Caco-2 (cell line): ENCODE results near the gene STRIP1. TPM values are rescaled to one million over a fixed set of nuclear protein-coding genes. Genes with fewer than 3 reads are reported as not detected.

Experiments
- BruUV-seq: library from RNA; stranded (reverse); fragments of 400-500 nt; replicated peaks from 2 replicates; lab custom pipeline; 2021; lab: Mats Ljungman, UMichigan
- CTCF ChIA-PET: fragments of 300-600 bp; sonication (Branson Sonifier 250); formaldehyde crosslinking; loops from one replicate; lab custom pipeline; 2022; ENCODE audit warnings: antibody characterized with exemption; lab: Charles Lee
- POLR2A ChIA-PET: fragments of 300-600 bp; sonication (Branson Sonifier 250); formaldehyde crosslinking; loops from one replicate; lab custom pipeline; 2022; ENCODE audit warnings: antibody characterized with exemption; lab: Charles Lee
- DNase-seq, 2 experiments: peaks; one replicate each; pipeline versions ENCODE4 v3.0.0 to v3.0.0-alpha.2; 2020 to 2022
- H3K27me3 ChIP-seq: replicated peaks from 2 replicates; pipeline ENCODE4 v1.6.0; 2011; ENCODE audit warnings: low read length; ENCODE audit not compliant: control insufficient read depth, insufficient read depth
- H3K36me3 ChIP-seq: 2 replicates; pipeline ENCODE4 v1.5.1; 2011; ENCODE audit warnings: low read length; ENCODE audit not compliant: control insufficient read depth, insufficient read depth
- H3K4me1 ChIP-seq: fragments of 250-450 bp; sonication (Bioruptor Pico); 2 replicates; pipeline ENCODE4 v1.5.1; 2020; ENCODE audit warnings: mild to moderate bottlenecking
- H3K4me3 ChIP-seq: 2 replicates; pipeline ENCODE4 v1.5.1; 2011; ENCODE audit warnings: low read depth, mild to moderate bottlenecking, control low read depth, low read length
- H3K9me3 ChIP-seq: fragments of 250-450 bp; sonication (Bioruptor Pico); 2 replicates; pipeline ENCODE4 v1.5.1; 2020; ENCODE audit warnings: mild to moderate bottlenecking, moderate library complexity
- H3K27ac Mint-ChIP-seq: one replicate; pipeline ENCODE4 v1.8.0; 2022; ENCODE audit warnings: mixed read lengths; ENCODE audit not compliant: unreplicated experiment
- H3K27me3 Mint-ChIP-seq: one replicate; pipeline ENCODE4 v1.8.0; 2022; ENCODE audit warnings: mixed read lengths; ENCODE audit not compliant: insufficient read depth, unreplicated experiment
- H3K36me3 Mint-ChIP-seq: one replicate; pipeline ENCODE4 v1.8.0; 2022; ENCODE audit warnings: mild to moderate bottlenecking, mixed read lengths; ENCODE audit not compliant: insufficient read depth, unreplicated experiment
- H3K4me1 Mint-ChIP-seq: one replicate; pipeline ENCODE4 v1.8.0; 2022; ENCODE audit warnings: low read depth, mixed read lengths; ENCODE audit not compliant: unreplicated experiment
- H3K4me3 Mint-ChIP-seq: one replicate; pipeline ENCODE4 v1.8.0; 2022; ENCODE audit warnings: mild to moderate bottlenecking, moderate library complexity, mixed read lengths; ENCODE audit not compliant: unreplicated experiment
- H3K9me3 Mint-ChIP-seq: one replicate; pipeline ENCODE4 v1.8.0; 2022; ENCODE audit warnings: mixed read lengths; ENCODE audit not compliant: unreplicated experiment
- intact Hi-C: fragments of 100-400 bp; cut with micrococcal nuclease; formaldehyde crosslinking; loops from one replicate; pipeline ENCODE4 v1.10.0; 2022; ENCODE audit not compliant: unreplicated experiment
- total RNA-seq: library from RNA; stranded (reverse); gene quantifications from 2 replicates; pipeline ENCODE4 v1.2.3, GENCODE V29; 2022
- TF ChIP-seq, protein P1 (sequence below), 2 experiments: fragments of 200-600 bp in 1 of 2; IDR thresholded peaks; 1 replicate in 1 of 2; 2 replicates in 1 of 2; pipeline versions ENCODE4 v1.5.1 to v1.8.0; 2011 to 2022; ENCODE audit warnings: antibody characterized with exemption in 1 of 2, control low read depth in 1 of 2, inconsistent platforms in 1 of 2, low read depth in 1 of 2, low read length in 1 of 2, mild to moderate bottlenecking in 1 of 2, moderate library complexity in 1 of 2; ENCODE audit not compliant: insufficient read depth in 1 of 2, severe bottlenecking in 1 of 2, unreplicated experiment in 1 of 2

Gene STRIP1
- total RNA-seq, 1 experiment from 2014 or later, result 36.1 TPM

DNA sequence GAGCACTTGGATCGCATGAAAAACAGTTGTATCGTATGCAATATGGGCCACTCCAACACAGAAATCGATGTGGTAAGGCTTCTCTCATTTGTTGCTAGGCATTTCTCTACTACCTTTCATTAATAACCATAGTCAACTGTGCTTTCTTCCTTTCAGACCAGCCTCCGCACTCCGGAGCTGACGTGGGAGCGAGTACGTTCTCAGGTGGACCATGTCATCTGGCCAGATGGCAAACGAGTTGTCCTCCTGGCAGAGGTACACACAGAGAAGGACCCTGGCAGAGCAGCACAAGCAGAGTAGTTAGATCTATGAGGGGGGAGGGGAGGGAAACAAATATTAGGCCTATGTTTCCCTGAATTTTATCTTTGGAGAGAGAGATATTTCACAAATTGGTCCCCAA is 16.0 kb upstream of the STRIP1 start:
- H3K4me1 ChIP-seq, result no peaks in the 10 kb centered on the region
- DNase-seq, result no peak
- TF ChIP-seq, protein P1, sequence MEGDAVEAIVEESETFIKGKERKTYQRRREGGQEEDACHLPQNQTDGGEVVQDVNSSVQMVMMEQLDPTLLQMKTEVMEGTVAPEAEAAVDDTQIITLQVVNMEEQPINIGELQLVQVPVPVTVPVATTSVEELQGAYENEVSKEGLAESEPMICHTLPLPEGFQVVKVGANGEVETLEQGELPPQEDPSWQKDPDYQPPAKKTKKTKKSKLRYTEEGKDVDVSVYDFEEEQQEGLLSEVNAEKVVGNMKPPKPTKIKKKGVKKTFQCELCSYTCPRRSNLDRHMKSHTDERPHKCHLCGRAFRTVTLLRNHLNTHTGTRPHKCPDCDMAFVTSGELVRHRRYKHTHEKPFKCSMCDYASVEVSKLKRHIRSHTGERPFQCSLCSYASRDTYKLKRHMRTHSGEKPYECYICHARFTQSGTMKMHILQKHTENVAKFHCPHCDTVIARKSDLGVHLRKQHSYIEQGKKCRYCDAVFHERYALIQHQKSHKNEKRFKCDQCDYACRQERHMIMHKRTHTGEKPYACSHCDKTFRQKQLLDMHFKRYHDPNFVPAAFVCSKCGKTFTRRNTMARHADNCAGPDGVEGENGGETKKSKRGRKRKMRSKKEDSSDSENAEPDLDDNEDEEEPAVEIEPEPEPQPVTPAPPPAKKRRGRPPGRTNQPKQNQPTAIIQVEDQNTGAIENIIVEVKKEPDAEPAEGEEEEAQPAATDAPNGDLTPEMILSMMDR (IDR thresholded peaks at IDR 0.05; ENCODE audit: insufficient read depth in 1 of 2, low read depth in 1 of 2, low read length in 1 of 2, severe bottlenecking in 1 of 2, unreplicated experiment in 1 of 2), result no peak
- Mint-ChIP-seq H3K4me1 (no peaks in the 10 kb centered on the region), H3K27me3 (no peaks in the 10 kb centered on the region), H3K9me3 (no peaks in the 10 kb centered on the region), H3K4me3 (no peak overlapping the region), H3K36me3 (peaks cover 76% of the 10 kb centered on the region), H3K27ac (no peak overlapping the region)
- no peaks in the 10 kb centered on the region for H3K9me3 ChIP-seq
- intact Hi-C loops, result no loop called here
- no peaks in the 10 kb centered on the region; the same call in 1 of the 2 replicates for H3K36me3 ChIP-seq
- POLR2A ChIA-PET, result no interaction called here
- no peaks in the 10 kb centered on the region for H3K27me3 ChIP-seq
- H3K4me3 ChIP-seq, result no peak overlapping the region
- BruUV-seq, result no TSS peak
- CTCF ChIA-PET, result no interaction called here

DNA sequence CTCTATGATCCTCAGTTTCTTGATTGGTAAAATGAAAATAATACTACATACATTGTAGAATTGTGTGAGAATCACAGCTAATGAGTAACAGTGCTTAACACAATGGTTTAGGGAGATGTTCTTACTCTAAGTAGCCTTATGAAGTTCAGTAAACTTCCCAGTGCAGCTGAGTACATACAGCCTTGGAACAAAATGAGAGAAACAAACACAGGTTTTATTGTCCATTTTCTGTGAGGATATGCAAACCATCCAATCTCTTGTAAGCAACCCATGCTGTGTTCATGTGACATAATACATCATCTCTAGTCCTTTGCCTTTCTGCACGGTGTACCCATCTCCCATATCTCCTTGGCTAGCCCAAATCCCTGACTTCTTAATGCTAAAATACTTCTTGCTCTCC is 14.7 kb upstream of the STRIP1 start:
- intact Hi-C loops, result no loop called here
- Mint-ChIP-seq H3K27ac (no peak overlapping the region), H3K9me3 (no peaks in the 10 kb centered on the region), H3K4me1 (no peaks in the 10 kb centered on the region), H3K27me3 (no peaks in the 10 kb centered on the region), H3K4me3 (no peak overlapping the region), H3K36me3 (peaks cover 71% of the 10 kb centered on the region)
- H3K4me3 ChIP-seq, result no peak overlapping the region
- no peaks in the 10 kb centered on the region for H3K4me1 ChIP-seq
- TF ChIP-seq, protein P1 (IDR thresholded peaks at IDR 0.05; ENCODE audit: insufficient read depth in 1 of 2, low read depth in 1 of 2, low read length in 1 of 2, severe bottlenecking in 1 of 2, unreplicated experiment in 1 of 2), result no peak
- no peaks in the 10 kb centered on the region for H3K9me3 ChIP-seq
- BruUV-seq, result no TSS peak
- ChIA-PET CTCF (no interaction called here), POLR2A (no interaction called here)
- no peaks in the 10 kb centered on the region; the same call in 1 of the 2 replicates for H3K36me3 ChIP-seq
- no peak for DNase-seq
- no peaks in the 10 kb centered on the region for H3K27me3 ChIP-seq

DNA sequence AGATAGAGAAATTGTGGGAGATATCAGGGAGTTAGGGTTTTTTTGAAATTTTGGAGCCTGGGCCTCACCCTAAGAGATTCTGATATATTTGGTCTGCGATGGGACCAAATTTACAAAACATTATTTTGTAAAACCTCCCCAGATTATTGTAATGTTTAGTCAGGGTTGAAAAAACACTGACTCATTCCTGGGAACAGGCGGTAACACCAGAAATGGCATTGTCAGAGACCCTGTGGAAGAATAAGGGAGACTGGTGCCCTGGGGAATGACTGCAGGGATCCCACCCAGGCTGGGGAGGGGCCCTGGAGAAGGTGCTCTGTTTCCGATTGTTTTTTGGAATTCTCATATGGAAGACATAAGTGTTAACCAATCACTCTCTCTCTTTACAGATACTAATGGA is 13.1 kb upstream of the STRIP1 start:
- no peak for DNase-seq
- no peaks in the 10 kb centered on the region for H3K4me1 Mint-ChIP-seq
- H3K36me3 ChIP-seq, result no peaks in the 10 kb centered on the region; the same call in 1 of the 2 replicates
- H3K27me3 ChIP-seq, result no peaks in the 10 kb centered on the region
- H3K4me3 Mint-ChIP-seq, result no peak overlapping the region
- CTCF ChIA-PET, result no interaction called here
- H3K4me3 ChIP-seq, result no peak overlapping the region
- no peaks in the 10 kb centered on the region for H3K9me3 ChIP-seq
- TF ChIP-seq, protein P1 (IDR thresholded peaks at IDR 0.05; ENCODE audit: insufficient read depth in 1 of 2, low read depth in 1 of 2, low read length in 1 of 2, severe bottlenecking in 1 of 2, unreplicated experiment in 1 of 2), result no peak
- intact Hi-C loops, result no loop called here
- H3K4me1 ChIP-seq, result no peaks in the 10 kb centered on the region
- no peak overlapping the region for H3K27ac Mint-ChIP-seq
- POLR2A ChIA-PET, result no interaction called here
- no TSS peak for BruUV-seq
- H3K36me3 Mint-ChIP-seq, result peaks cover 57% of the 10 kb centered on the region
- no peaks in the 10 kb centered on the region for H3K27me3 Mint-ChIP-seq
- no peaks in the 10 kb centered on the region for H3K9me3 Mint-ChIP-seq
